Measurements from ENCODE around the gene CMSS1. TPM values are rescaled to one million over a fixed set of nuclear protein-coding genes. Genes with fewer than 3 reads are reported as not detected.

Gene CMSS1
- total RNA-seq, 1 experiment from 2014 or later = 70.6 TPM

DNA sequence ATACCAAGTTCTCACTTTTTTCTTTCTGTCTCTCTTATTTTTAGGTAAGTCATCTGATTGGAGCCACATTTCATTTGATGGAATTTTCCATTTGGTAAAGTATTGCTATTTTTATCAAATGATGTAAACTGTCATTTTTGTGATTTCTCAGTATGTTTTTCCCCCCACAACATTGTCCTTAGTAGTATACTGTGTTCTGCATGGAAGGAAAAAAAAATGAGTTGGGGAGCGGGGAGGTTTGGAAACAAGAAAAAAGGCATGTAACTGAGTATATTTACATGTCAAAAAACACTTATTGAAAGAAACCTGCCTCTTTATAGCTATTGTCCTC lies 192.4 kb downstream of the CMSS1 start (continued):
- TF ChIP-seq ATF2 (CRISPR knock-in tag; IDR thresholded peaks at IDR 0.05; ENCODE audit: borderline replicate concordance, low read depth) (no peak), TEAD1 (CRISPR knock-in tag; IDR thresholded peaks at IDR 0.05) (no peak)

DNA sequence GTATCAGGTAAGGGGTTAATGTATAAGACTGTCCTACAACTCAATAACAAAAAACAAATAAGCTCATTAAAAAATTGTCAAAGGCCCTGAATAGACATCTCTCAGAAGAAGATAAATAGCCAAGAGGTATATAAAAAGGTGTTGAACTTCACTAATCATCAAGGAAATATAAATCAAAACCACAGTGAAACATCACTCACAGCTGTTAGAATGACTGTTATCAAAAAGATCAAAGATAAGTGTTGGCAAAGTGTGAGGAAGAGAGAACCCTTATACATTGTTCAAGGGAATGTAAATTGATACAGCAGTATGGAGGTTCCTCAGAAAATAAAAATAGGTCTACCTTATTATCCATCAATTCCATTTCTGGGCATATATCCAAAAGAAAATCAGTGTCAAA lies 201.1 kb downstream of the CMSS1 start:
- DNase-seq (ENCODE audit: low spot score) (no peak), ATAC-seq (no peak)
- ChIA-PET POLR2A (no interaction called here), CTCF (no interaction called here)
- Mint-ChIP-seq H3K27ac (no peak overlapping the region; the same call in 1 of the 2 replicates), H3K36me3 (peaks cover 5% of the 10 kb centered on the region), H3K27me3 (ENCODE audit: low read depth) (no peaks in the 10 kb centered on the region), H3K4me3 (no peak overlapping the region), H3K9me3 (peaks cover 9% of the 10 kb centered on the region), H3K4me1 (peaks cover 18% of the 10 kb centered on the region)
- no peak for TF ChIP-seq CDX4 (CRISPR knock-in tag; IDR thresholded peaks at IDR 0.05; ENCODE audit: borderline replicate concordance)
- no peak for TF ChIP-seq TEAD1 (CRISPR knock-in tag; IDR thresholded peaks at IDR 0.05)
- TF ChIP-seq NR3C1 (CRISPR knock-in tag; conservative IDR thresholded peaks at IDR 0.05; ENCODE audit: low read depth) = no peak
- no peak for TF ChIP-seq HMGXB4 (CRISPR knock-in tag; IDR thresholded peaks at IDR 0.05)
- TF ChIP-seq ZNF423 (CRISPR knock-in tag; IDR thresholded peaks at IDR 0.05) = no peak
- TF ChIP-seq CREM (CRISPR knock-in tag; IDR thresholded peaks at IDR 0.05) = no peak
- no peak for TF ChIP-seq NFATC4 (CRISPR knock-in tag; IDR thresholded peaks at IDR 0.05)
- no peak for TF ChIP-seq E2F4 (CRISPR knock-in tag; IDR thresholded peaks at IDR 0.05; ENCODE audit: borderline replicate concordance, low read depth)
- TF ChIP-seq CREB1 (CRISPR knock-in tag; IDR thresholded peaks at IDR 0.05) = no peak

- ChIA-PET POLR2A (interaction anchor here (0.6 kb wide), 1 partner anchor 36 kb away, joined by 3 read pairs; no protein-coding TSS in a partner anchor), CTCF (interaction anchor here (0.5 kb wide), 1 partner anchor 188 kb away, joined by 5 read pairs; no protein-coding TSS in a partner anchor)
- Mint-ChIP-seq H3K4me1 (peaks cover 18% of the 10 kb centered on the region), H3K27me3 (ENCODE audit: low read depth) (no peaks in the 10 kb centered on the region), H3K9me3 (peaks cover 6% of the 10 kb centered on the region), H3K36me3 (peaks cover 5% of the 10 kb centered on the region), H3K4me3 (no peak overlapping the region), H3K27ac (no peak overlapping the region)
- no peak for DNase-seq (ENCODE audit: low spot score)
- ATAC-seq = no peak
- no peak for TF ChIP-seq EMX1 (CRISPR knock-in tag; IDR thresholded peaks at IDR 0.05)
- no peak for TF ChIP-seq NR2C2 (CRISPR knock-in tag; IDR thresholded peaks at IDR 0.05)
- TF ChIP-seq ATF1 (CRISPR knock-in tag; IDR thresholded peaks at IDR 0.05) = no peak
- TF ChIP-seq ELF4 (CRISPR knock-in tag; IDR thresholded peaks at IDR 0.05; ENCODE audit: low read depth) = no peak
- no peak for TF ChIP-seq RELA (CRISPR knock-in tag; IDR thresholded peaks at IDR 0.05; ENCODE audit: borderline replicate concordance)
- no peak for TF ChIP-seq GRHL2 (CRISPR knock-in tag; IDR thresholded peaks at IDR 0.05; ENCODE audit: insufficient replicate concordance, severe bottlenecking)
- TF ChIP-seq ZSCAN18 (CRISPR knock-in tag; IDR thresholded peaks at IDR 0.05) = no peak
- no peak for TF ChIP-seq E2F4 (CRISPR knock-in tag; IDR thresholded peaks at IDR 0.05; ENCODE audit: borderline replicate concordance, low read depth)
- TF ChIP-seq, protein P1, sequence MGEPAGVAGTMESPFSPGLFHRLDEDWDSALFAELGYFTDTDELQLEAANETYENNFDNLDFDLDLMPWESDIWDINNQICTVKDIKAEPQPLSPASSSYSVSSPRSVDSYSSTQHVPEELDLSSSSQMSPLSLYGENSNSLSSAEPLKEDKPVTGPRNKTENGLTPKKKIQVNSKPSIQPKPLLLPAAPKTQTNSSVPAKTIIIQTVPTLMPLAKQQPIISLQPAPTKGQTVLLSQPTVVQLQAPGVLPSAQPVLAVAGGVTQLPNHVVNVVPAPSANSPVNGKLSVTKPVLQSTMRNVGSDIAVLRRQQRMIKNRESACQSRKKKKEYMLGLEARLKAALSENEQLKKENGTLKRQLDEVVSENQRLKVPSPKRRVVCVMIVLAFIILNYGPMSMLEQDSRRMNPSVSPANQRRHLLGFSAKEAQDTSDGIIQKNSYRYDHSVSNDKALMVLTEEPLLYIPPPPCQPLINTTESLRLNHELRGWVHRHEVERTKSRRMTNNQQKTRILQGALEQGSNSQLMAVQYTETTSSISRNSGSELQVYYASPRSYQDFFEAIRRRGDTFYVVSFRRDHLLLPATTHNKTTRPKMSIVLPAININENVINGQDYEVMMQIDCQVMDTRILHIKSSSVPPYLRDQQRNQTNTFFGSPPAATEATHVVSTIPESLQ (CRISPR knock-in tag; IDR thresholded peaks at IDR 0.05) = no peak
- TF ChIP-seq NFATC4 (CRISPR knock-in tag; IDR thresholded peaks at IDR 0.05) = no peak
- TF ChIP-seq IRF1 (CRISPR knock-in tag; IDR thresholded peaks at IDR 0.05) = no peak
Observed at GRCh38 chr3:100019719-100020118, 202.1 kb downstream of the CMSS1 start.
